ENCODE data around the gene TPSAB1.

GRCh38 chr16:1262210-1262845 is 21.8 kb downstream of the TPSAB1 start:
- TF ChIP-seq POLR2A (IDR thresholded peaks at IDR 0.05) (no peak), CTCF (IDR thresholded peaks at IDR 0.05) (no peak)
